ENCODE measurements around the gene PPDPF.

PPDPF gene

DNA sequence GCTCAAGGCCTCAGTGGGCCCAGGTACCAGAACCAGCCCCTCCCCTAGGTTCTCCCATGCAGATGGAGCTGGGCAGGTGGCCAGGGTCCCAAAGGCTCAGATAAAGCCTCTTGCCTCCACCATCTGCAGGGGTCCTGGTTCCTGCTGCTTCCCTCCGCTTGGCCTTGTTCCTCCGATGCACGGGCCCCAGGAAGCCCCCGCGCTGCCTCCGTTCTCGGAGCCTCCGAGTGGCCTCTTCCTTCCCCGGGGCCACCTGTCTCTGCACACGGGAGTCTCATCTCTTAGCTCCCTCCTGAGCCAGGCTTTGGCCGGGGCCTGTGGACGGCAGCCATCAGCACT is 18.5 kb downstream of the PPDPF start:
- no peak for DNase-seq

DNA sequence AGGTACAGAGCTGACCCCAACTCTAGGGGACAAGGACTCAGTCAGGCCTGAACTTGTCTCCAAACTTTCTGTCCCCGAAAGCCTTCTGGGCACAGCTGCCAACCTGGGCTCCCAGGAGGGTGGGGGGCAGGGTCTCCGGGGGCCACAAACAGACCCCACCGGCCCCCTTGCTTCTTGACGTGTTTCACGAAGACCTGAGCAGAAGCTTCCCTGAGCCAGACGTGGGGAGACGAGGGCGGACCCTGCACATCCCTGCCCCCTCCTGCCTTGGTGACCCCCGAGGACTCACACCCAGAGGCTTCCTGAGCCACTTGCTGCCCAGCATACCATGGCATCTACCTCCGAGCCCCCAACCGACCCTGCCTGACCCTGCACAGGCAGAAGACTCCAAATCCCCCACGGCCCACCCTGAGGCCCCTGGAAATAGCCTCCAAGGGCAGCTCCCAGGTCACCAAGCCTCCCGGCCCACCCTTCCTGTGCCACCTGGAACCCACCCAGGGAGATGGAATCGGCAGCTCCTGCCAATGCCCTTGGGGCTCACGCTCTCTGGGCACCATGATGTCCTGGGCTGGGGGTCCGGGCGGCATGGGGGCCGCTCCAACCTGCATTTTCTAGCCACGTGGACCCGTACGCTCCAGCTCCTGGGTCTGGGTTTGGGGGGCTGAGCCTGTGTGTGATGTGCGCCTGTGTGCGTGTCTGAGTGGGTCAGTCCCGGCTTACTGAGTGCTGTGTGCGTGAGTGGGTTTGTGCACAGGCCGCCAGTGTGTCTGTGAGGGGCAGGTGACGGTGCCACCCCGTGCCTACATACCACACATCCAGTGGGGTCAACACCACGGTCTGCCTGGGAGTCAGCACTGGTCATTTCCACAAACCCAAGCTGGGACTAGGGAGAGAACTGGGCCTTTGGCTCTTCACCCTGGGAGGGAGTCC is 19.1 kb downstream of the PPDPF start:
- DNase-seq = no peak

DNA sequence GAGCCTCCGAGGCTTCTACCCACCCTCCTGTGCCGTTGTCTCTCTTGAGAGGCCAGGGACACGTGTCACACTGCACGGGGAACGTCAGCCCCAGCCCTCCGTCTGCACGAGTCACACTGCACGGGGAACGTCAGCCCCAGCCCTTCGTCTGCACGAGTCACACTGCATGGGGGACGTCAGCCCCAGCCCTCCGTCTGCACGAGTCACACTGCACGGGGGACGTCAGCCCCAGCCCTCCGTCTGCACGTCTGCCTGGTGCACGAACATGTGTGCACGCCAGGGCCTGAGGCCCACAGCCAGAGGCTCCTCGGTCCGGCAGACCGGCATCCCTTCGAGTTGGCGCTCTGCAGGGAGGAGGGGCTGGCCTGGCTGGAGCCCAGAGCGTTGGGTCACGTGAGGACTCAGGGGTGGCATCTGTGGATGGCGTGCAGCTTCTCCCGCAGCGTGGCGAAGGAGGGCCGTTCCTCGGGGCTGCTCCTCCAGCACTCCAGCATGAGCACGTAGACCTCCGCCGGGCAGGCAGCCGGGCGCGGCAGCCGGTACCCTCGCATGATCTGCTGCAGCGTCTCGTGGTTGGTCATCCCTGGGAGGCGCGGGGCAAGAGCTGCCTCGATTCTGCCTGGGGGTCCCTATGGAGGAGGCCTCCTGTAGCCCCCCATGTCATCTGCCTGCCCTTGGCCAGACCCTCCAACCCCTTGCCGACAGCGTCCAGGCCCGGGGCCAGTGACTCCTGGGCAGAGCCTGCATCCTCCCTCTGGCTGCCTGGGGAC is 20.0 kb downstream of the PPDPF start:
- peak in 1 of 2 donors; percentile 5 for DNase-seq

DNA sequence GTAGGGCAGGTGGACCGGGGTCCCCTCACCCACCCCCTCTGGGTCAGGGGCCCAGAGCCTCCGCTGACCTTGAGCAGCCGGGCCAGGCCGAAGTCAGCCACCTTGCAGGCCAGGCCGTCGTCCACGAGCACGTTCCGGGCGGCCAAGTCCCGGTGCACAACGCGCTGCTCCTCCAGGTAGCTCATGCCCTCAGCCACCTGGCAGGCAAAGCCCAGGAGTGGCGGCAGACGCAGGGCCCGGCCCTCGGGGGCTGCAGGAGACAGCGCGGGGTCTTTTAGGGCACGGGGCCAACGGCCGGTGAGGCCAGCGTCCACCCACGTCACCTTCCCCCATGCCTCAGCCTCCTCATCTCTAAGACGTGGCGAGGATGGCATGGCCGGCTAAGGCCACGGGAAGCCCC is 20.8 kb downstream of the PPDPF start:
- DNase-seq = no peak

DNA sequence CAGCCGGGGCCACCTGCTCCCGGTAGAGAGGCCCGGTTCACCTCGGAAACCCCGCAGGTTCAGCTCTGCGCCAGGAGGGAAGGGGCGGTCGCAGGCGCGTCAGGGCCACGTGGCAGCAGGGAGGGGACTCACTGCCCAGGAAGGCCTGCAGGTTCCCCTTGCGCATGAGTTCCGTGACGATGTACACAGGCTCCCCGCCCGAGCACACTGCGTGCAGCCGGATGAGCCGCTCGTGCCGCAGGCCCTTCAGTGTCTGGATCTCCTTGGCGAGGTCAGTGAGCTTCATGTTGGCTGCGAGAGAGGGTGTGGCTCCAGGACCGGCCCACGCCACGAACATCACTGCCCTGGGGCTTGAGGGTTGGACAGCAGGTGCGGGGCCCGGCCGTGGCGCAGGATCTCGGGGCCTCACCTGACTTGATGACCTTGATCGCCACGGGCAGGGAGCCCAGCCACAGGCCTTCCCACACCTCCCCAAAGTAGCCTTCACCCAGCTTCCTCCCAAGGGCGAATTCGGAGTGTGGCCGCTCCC is 21.5 kb downstream of the PPDPF start:
- no peak for DNase-seq

DNA sequence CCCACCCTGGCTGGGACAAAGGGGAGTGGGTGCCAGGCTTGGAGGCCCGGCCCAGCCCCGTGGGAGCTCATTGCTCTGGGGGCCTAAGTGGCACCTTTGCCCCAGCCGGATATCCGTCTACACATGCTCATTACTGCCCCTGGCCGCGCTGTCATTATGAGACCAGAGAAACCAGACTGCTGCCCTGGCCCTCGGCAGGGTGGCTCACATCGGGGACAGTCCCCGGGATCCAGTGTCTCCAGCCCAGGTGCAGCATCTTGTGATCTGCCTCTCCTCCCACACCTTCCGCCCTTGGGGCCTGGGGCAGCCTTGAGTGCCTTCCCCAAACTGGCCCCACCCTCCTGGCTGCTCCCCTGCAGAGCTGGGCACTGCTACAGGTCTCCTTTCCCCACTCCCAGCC is 22.1 kb downstream of the PPDPF start:
- no peak for DNase-seq

DNA sequence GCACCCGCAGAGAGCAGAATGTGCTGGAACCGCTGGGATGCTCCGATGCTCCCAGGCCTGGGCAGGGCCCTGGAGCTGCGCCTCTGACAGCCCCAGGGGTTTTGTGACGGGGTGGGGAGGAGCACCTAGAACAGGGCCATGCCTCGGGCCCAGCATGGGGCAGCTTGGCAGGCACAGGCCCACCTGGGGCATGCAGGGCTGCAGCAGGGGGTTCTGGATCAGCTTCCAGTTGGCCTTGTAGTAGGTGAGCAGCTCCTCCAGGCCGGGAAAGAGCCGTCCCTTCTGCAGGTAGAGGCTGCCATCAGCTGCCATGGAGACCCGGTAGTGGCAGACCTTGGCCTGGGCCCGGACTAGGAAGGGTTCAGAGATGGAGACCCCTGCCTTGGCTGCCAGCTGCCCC is 22.6 kb downstream of the PPDPF start:
- DNase-seq = no peak

DNA sequence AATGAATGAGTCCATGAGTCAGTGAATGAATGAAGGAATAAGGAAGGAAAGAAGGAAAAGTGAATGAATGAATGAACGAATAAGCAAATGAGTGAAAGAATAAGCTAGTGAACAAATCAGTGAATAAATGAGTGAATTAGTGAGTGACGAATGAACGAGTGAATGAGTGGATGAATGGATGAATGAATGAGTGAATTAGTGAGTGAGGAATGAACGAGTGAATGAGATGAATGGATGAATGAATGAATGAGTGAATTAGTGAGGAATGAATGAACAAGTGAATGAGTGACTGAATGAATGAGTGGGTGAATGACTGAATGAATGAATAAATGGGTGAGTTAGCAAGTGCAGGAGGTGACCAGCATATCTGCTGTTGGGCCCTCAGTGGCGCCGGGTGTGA is 23.2 kb downstream of the PPDPF start:
- DNase-seq = no peak

DNA sequence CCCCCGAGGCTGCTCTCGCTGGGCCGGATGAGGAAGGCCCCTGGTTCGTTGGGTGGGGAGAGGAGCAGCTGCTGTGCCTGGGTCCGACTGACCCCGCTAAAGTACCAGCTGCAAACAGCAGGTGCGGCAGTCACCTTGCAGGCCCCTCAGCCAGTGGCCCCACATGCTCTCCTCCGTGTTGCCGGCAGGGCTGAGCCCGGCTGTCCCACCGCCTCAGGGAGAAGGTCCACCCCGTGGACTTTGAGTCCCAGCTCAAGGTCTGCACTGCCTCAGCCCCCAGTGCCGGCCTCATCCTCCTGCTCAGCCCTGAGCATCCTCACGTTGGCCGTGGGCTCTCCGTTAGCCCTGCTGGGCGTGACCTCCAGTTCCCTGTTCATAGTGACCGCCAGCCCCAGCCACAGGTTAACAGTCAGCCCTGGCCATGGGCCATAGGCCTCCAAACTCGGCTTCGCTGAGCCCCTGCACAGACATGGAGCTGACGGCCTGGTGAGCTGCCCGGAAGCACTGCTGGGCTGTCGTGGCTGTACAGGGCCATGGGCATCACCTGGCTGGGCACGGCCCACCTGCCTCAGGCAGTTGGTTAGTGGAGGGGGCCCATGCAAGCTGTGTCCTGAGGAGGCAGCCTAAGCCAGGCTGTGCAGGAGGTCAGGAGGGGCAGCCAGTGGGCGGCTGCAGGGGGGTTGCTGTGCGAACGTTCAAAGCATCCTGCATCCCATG is 23.8 kb downstream of the PPDPF start:
- DNase-seq = no peak

DNA sequence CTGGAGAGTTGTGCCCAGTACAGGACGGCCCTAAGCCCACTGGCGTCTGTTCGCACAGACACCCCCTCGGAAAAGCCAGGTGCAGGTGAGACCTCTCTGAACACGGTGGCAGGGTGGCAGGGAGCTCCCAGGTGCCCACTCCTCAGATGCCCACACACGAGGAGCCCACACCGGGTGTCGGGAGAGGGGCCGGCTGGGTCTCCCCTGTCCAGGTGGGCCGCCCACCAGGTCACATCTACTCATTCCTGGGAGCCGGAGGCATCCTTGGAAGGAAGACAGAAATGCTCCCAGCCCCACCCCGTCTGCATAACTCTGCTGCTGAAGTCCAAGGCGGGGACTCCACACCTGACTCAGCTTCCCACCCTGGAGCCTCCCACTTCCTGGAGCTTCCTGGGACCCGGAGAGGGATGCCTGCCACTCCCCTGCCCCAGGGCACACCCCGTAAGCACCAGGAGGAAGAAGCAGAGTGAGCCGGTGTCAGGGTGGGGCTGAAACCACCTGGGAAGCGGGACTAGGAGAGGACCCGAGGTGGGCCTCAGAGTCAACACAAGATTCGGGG is 24.5 kb downstream of the PPDPF start:
- DNase-seq = no peak

DNA sequence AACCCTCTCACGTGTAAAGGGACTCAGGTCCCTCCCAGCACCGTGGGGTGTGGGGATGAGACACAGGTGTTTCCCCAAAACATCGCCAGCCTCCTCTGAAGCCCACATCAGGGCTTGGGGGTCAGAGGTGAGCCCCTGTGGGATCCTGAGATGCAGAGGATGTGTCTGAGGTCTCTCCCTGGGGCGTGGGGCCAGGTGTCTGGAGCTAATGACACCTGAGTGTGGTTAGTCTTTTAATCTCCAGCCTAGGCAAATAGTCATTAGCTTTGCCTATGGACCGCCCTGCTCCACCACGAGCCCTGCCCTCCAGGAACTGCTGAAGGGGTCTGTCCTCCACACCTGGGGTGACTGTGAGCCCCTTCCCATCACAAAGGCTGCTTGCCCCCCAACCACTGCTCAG is 25.2 kb downstream of the PPDPF start:
- no peak for DNase-seq

DNA sequence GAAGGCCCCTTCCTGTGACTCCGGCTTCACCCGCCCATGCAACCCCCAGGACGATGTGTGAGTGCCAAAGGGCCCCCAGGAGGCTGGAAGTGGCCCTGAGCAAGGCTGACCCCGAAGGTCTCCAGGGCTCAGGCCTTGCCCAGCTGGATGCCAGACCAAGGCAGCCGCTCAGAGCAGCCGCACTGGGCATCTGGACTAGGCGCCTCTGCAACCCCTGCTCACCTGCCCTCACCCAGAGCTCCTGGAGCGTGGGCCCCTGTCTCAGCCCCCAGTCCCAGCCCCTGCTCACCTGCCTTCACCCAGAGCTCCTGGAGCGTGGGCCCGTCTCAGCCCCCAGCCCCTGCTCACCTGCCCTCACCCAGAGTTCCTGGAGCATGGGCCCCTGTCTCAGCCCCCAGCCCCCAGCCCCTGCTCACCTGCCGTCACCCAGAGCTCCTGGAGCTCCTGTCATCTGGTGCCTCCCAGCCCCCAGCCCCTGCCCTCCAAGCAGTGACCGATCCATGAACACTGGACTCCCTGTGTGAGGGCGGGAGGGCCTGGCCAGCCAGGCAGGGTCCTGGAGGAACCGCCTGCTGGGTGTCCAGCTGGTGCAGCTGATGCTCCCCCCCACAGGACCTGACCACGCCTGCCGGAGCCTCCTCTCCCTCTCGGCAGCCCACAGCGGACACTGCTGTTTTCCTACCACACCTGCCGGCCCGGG is 25.8 kb downstream of the PPDPF start:
- DNase-seq = no peak

DNA sequence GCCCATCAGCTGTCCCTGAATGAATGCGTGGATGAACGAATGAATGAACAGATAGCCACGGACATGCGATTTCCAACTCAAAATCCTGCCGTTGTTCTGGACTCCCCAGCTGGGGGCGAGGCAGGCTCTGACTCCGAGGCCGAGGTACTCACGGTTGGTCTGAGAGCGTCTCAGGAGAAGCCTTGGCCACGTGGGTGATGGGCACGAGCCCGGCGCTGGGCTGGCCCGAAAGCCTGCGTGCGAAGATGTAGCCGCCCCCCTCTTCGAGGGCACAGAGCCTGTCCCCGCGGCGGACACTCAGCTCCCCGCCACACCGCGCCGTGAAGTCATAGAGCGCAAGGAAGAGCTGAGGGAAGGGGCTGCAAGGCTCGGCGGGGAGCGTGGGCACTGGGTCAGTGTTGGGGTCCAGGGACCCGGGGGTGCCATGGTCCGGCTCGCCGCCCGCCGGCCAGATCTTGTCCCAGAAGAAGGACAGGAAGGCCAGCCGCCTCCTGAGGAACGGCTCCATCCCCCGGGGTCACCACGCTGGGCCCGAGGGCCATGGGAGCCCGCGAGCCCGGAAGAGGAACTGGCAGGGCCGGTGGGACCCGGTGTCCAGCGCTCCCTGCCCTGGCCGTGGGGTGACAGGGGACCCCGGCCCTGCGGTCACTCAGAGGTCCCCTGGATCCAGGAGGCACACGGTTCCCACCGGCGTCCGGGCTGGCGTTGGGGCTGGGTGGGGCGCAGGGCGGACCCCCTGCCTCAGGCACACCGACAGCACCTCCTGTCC is 26.6 kb downstream of the PPDPF start:
- DNase-seq = no peak

DNA sequence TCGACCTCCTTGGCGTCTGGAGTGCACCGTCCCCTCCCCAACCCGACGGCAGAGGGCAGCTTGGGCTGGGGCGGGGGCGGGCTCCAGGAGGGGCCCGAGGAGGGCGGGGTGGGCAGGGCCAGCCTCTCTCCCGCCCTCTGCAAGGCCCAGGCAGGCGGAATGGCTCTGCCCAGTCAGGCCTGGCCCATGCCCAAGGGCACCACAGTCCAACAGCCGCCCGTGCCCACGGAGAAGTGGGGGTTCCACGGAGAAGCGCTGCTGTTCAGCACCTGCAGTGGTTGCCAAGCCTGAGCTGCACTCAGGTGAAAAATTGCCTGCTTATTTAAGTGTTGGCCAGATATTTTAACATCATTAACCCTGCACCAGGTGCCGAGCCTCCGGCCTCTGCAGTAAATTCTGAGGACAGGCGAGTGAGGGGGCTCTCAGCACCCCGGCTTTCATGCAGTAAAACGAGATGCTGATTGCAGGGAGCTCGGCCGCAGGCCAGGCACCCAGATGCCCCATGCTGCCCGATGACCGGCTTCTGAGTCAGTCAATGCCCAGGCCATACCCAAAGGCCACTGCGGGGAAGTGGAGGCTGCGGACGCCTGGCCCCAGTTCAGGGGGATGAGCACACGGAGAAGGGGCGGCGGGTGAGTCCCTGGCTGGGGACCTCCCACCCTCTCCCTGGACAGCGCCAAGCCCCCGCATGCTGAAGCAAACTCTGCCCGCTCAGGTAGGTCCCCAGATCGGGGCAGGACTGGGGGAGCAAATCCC is 27.3 kb downstream of the PPDPF start, which contains the start of gene SRMS:
Gene SRMS (minus strand): TSS at position 25 of the 756 bp plus-strand sequence. CDS start 286 bp downstream, outside the sequence.
- DNase-seq = no peak

DNA sequence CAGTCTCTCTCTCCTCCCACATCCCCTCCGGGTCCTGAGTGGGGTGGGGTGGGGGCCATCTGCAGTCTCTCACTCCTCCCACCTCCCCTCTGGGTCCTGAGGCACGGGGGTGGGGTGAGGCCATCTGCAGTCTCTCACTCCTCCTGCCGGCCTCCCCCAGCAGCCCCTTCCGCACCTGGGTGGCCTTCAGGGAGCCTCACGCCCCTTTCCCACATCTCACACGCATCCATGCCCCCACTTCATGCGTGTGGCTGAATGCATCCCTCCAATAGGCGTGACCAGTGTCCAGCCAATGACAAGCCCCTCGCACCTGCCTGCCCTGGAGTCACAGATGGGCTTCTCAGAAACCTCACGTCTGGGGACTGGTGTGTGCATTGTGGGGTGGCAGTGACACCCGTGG is 28.0 kb downstream of the PPDPF start:
- DNase-seq = no peak

DNA sequence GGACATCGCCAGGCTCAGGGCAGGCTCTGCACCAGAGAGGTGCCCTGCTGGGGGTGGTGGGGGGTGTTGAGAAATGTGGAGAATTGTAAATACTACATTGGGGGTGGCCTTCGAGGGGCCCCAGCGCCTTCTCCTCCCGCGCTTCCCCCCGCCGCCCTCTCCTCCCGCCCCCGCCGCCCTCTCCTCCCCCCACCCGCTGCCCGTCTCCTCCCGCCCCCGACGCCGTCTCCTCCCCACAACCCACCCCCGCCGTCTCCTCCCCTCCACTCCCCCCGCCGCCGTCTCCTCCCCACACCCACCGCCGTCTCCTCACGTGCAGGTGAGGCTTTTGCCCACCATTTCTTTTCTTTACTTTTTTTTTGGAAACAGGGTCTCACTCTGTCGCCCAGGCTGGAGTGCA is 28.5 kb downstream of the PPDPF start:
- DNase-seq = no peak

DNA sequence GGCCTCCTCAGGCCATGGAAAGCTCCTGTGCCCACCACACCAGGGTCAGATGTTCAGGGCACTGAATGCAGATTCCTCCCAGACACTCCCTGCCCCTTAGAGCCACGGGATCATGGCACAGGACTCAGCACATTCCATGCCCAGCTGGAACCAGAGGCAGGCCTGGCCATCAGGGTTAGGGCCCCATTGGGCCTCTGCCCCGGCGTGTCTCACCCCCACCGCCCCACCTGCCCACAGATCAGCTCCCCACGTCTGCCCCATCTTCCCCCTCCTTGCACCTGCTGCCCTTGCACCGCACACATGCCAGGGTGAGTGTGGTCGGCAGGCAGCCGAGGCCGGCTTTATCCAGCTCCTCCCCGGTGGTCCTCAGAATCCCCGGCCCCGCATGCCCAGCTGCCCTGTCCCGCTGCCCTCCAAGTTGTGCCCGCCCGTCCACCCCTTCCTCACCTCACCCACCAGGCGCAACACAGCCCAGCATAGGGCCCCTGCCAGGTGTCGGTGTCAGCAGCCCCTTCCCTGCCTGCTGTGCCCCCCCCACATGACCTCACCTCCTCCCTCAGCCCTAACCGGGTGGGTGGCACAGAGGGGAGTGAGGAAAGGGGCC is 29.2 kb downstream of the PPDPF start:
- no peak for DNase-seq

DNA sequence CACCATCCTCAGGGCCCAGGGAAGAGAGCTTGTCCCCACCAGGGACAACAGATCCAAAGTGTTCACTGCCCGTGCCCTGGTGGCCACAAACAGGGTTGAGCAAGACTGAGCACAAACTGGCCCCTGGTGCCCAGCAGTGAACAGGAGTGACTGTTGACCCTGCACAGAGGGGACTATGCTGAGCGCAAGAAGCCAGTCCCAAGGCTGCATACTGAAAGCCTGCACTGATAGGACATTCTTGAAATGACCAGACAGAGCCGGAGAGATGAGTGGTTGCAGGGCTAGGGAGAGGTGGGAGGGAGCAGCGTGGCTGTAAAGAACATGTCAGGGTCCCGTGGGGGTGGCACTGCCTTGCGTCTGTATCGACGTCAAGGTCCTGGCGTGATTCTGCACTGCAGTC is 30.5 kb downstream of the PPDPF start:
- no peak for DNase-seq

DNA sequence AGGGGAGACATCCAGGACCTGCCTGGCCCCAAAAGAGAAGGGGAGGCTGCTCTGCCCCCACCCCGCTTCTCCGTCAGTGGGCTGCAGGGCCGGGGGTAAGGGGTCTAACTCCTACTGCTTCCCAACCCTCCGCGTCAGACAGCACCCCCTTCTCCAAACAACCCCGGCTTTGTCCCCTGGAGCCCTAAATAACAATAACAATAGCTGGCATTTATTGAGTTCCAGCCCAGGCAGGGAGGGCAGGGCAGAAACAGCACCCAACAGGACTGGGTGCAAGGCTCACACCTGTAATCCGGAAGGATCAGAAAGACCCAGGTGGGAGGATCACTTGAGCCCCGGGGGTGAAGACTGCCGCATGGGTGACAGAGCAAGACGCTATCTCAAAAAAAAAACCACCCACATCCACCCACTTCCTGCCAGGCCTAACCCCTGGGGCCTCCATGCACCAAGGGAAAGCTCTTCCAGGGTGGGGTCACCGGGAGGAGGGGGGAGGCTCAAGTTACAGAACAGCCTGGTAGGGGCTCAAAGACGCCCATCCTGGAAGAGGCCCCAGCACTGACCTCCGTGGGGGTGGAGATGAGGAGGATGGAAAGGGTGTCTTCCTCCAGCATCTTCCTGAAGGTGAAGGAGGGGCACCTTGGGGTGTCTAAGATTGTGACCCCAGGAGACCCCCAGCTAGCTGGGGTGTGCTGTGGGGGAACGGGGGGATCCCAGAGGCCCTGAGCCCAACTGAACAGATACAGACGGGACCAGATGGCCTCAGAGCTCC is 32.1 kb downstream of the PPDPF start:
- DNase-seq = no peak
